ENCODE measurements around the gene COL15A1.

DNA sequence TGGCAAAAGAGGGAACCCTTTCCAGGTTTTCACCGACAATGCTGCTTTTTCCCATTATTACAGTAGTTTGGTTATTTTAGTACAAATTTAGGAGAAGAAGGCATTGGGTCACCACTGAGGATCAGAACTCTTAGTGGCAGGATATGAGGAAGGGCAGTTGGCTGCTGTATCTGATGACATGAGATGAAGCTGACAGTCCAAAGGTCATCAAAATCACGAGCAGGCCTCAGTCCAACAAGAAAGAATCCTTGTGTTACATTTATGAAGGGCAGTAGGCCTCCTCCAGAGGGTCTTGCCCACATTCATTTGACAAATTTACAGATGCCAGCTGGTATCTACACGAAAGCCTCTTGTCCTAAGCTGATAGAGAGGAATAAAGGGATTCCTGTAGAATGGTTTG, 49.5 kb upstream of the COL15A1 start:
- TF ChIP-seq CTCF (IDR thresholded peaks at IDR 0.05) (no peak), POLR2A (IDR thresholded peaks at IDR 0.05) (no peak), EP300 (IDR thresholded peaks at IDR 0.05) (no peak)

Data from tibial nerve (tissue), 4 donors.